PFSK-1 (cell line): Measurements from ENCODE around the gene KDM5B.

Experiments
- POLR2AphosphoS5 ChIP-seq: IDR thresholded peaks from 2 replicates; pipeline ENCODE4 v1.6.1; 2012; ENCODE audit warnings: low read depth, mild to moderate bottlenecking, control low read depth, low read length, moderate library complexity
- SIN3A ChIP-seq: IDR thresholded peaks from 2 replicates; pipeline ENCODE4 v1.6.1; 2012; ENCODE audit warnings: mild to moderate bottlenecking, low read length, moderate library complexity, borderline replicate concordance; ENCODE audit not compliant: insufficient read depth

- TF ChIP-seq SIN3A: no peak
- TF ChIP-seq POLR2AphosphoS5: no peak
Observed at GRCh38 chr1:202756391-202756790, 51.8 kb downstream of the KDM5B start.
